Measurements from ENCODE around the gene PIK3R1.

The PIK3R1 gene

DNA sequence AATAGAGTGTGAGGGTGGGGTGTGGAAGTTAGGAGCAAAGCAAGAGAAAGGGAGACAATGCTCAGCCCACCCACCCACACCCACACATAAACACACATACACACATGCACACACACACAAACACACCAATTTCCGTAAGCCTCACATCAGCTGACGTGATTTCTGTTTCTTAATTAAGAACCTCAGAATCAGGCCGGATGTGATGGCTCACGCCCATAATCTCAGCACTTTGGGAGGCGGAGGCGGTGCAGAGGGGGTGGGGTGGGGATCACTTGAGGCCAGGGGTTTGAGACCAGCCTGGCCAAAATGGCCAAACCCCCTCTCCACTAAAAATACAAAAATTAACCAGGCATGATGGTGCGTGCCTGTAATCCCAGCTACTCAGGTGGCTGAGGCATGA lies 26.4 kb upstream of the PIK3R1 start:
- no peak for TF ChIP-seq CTCF (IDR thresholded peaks at IDR 0.05)

GRCh38 chr5:68189613-68190012 lies 25.9 kb upstream of the PIK3R1 start:
- TF ChIP-seq CTCF (IDR thresholded peaks at IDR 0.05), result no peak
- H3K27me3 ChIP-seq, result peaks cover 7% of the 10 kb centered on the region
- H3K36me3 ChIP-seq, result no peaks in the 10 kb centered on the region
- no peaks in the 10 kb centered on the region for H3K4me1 ChIP-seq (ENCODE audit: control insufficient read depth in 1 of 2, insufficient read depth in 1 of 2, low read depth in 1 of 2, low read length in 1 of 2)
- H3K9me3 ChIP-seq, result no peaks in the 10 kb centered on the region
- H3K4me3 ChIP-seq (ENCODE audit: low read depth in 1 of 2, low read length in 1 of 2), result no peak overlapping the region
- no peak overlapping the region for H3K27ac ChIP-seq

More for the DNA sequence above, 26.4 kb upstream of the PIK3R1 start:
- Histone ChIP-seq H3K27ac (no peak overlapping the region), H3K9me3 (no peaks in the 10 kb centered on the region), H3K36me3 (no peaks in the 10 kb centered on the region), H3K4me3 (ENCODE audit: low read depth in 1 of 2, low read length in 1 of 2) (no peak overlapping the region), H3K4me1 (ENCODE audit: control insufficient read depth in 1 of 2, insufficient read depth in 1 of 2, low read depth in 1 of 2, low read length in 1 of 2) (no peaks in the 10 kb centered on the region), H3K27me3 (peaks cover 7% of the 10 kb centered on the region)

DNA sequence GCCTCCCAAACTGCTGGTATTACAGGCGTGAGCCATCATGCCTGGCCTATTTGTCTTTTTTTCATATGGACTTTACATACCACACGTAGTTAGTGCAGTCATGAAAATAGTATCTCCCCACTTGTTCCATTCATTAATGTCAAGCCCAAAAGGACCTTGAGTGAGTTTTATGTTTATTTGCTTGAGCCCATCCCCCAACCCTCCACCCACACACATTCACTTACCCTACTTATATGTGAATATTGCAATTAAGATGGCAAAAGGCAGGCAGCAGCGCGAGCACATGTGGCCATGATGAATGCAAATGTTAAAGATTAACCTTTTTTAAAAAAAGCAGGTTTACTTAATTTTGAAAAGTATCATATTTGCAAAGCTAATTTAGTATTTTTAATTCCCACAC lies 24.9 kb upstream of the PIK3R1 start:
- no peak for TF ChIP-seq CTCF (IDR thresholded peaks at IDR 0.05)
- no peaks in the 10 kb centered on the region for H3K4me1 ChIP-seq (ENCODE audit: control insufficient read depth in 1 of 2, insufficient read depth in 1 of 2, low read depth in 1 of 2, low read length in 1 of 2)
- H3K27ac ChIP-seq, result no peak overlapping the region
- H3K36me3 ChIP-seq, result no peaks in the 10 kb centered on the region
- H3K9me3 ChIP-seq, result no peaks in the 10 kb centered on the region
- H3K4me3 ChIP-seq (ENCODE audit: low read depth in 1 of 2, low read length in 1 of 2), result no peak overlapping the region
- H3K27me3 ChIP-seq, result peaks cover 7% of the 10 kb centered on the region

DNA sequence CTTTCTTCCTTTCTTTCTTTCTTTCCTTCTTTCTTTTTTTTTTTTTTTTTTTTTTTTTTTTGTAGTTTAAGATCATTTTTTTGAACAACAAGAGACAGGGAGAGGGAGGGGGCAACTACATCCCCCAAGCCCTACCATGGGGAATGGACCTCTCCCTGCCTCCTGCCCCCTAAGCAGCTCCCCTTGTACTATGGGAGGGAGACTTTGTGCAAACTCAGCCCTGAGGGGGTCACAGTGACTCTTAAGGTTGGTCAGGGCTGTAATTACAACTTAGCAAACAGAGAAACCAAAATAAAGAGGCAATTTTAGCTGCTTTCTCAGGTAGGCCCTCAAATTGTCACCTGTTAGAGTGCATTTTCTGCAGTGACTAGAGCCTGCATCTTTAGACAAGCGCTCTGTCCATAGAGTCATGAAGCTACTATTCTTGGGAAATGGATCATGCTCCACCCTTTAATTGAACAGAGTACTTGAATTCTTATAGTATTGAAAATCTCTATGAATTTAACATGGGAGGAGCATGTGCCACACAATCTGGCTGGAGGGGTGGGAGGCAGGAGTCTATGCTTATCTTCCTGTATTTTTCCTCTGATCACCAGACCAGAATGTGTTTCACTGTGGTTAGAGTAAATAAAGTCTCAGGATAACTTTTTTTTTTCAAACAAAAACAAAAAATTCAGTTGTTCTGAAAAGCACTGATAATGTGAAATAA lies 24.3 kb upstream of the PIK3R1 start:
- no peak overlapping the region for H3K27ac ChIP-seq
- TF ChIP-seq CTCF (IDR thresholded peaks at IDR 0.05), result no peak
- no peaks in the 10 kb centered on the region for H3K4me1 ChIP-seq (ENCODE audit: control insufficient read depth in 1 of 2, insufficient read depth in 1 of 2, low read depth in 1 of 2, low read length in 1 of 2)

GRCh38 chr5:68192679-68193060 lies 22.9 kb upstream of the PIK3R1 start:
- peaks cover under 1% of the 10 kb centered on the region for H3K27me3 ChIP-seq
- no peaks in the 10 kb centered on the region for H3K36me3 ChIP-seq
- TF ChIP-seq CTCF (IDR thresholded peaks at IDR 0.05), result no peak
- no peak overlapping the region for H3K27ac ChIP-seq
- H3K4me1 ChIP-seq (ENCODE audit: control insufficient read depth in 1 of 2, insufficient read depth in 1 of 2, low read depth in 1 of 2, low read length in 1 of 2), result no peaks in the 10 kb centered on the region
- no peaks in the 10 kb centered on the region for H3K9me3 ChIP-seq
- H3K4me3 ChIP-seq (ENCODE audit: low read depth in 1 of 2, low read length in 1 of 2), result no peak overlapping the region

More for the DNA sequence above, 24.3 kb upstream of the PIK3R1 start:
- peaks cover 7% of the 10 kb centered on the region for H3K27me3 ChIP-seq
- H3K9me3 ChIP-seq, result no peaks in the 10 kb centered on the region
- H3K36me3 ChIP-seq, result no peaks in the 10 kb centered on the region
- H3K4me3 ChIP-seq (ENCODE audit: low read depth in 1 of 2, low read length in 1 of 2), result no peak overlapping the region

Measured in neutrophil (primary cell).